GM12878 (cell line): Measurements from ENCODE around the gene GNAL. TPM values are rescaled to one million over a fixed set of nuclear protein-coding genes. Genes with fewer than 3 reads are reported as not detected.
A peak's percentile ranks its signal among the peaks of the same experiment; 100 is the strongest.

Source experiments
- ATF7 ChIP-seq: fragments of 450-650 bp; IDR thresholded peaks from 2 replicates; pipeline ENCODE4 v1.6.1; 2016; ENCODE audit warnings: low read depth, mild to moderate bottlenecking
- CBX3 ChIP-seq: fragments of 200-600 bp; sonication (generic); IDR thresholded peaks from 2 replicates; pipeline ENCODE4 v1.6.1; 2016; ENCODE audit warnings: low read depth, borderline replicate concordance
- CHD4 ChIP-seq: fragments of 200-600 bp; sonication (generic); IDR thresholded peaks from 2 replicates; pipeline ENCODE4 v1.6.1; 2016; ENCODE audit warnings: mild to moderate bottlenecking
- FOS ChIP-seq: IDR thresholded peaks from 3 replicates; pipeline ENCODE4 v1.6.1; 2011; ENCODE audit warnings: borderline replicate concordance; ENCODE audit not compliant: insufficient read length; ENCODE audit errors: extremely low read depth
- HDAC6 ChIP-seq: fragments of 200-600 bp; sonication (generic); IDR thresholded peaks from one replicate; pipeline ENCODE4 v1.8.0; 2017; ENCODE audit warnings: antibody characterized with exemption; ENCODE audit not compliant: unreplicated experiment
- KAT2A ChIP-seq: conservative IDR thresholded peaks from 2 replicates; pipeline ENCODE4 v1.6.1; 2011; ENCODE audit warnings: low read depth, low read length; ENCODE audit not compliant: control insufficient read depth
- NBN ChIP-seq: fragments of 450-650 bp; IDR thresholded peaks from 2 replicates; pipeline ENCODE4 v1.6.1; 2016
- NFYA ChIP-seq: IDR thresholded peaks from 2 replicates; pipeline ENCODE4 v1.6.1; 2011; ENCODE audit warnings: low read depth, mild to moderate bottlenecking, low read length, improper control_type of control experiment, borderline replicate concordance
- PML ChIP-seq: IDR thresholded peaks from 2 replicates; pipeline ENCODE4 v1.6.1; 2012; ENCODE audit warnings: low read length, inconsistent platforms
- RAD51 ChIP-seq: fragments of 450-650 bp; IDR thresholded peaks from 2 replicates; pipeline ENCODE4 v1.6.1; 2016; ENCODE audit warnings: moderate library complexity, mild to moderate bottlenecking, inconsistent platforms
- RUNX3 ChIP-seq: IDR thresholded peaks from 2 replicates; pipeline ENCODE4 v1.6.1; 2012; ENCODE audit warnings: low read length, inconsistent platforms
- SMC3 ChIP-seq: IDR thresholded peaks from 2 replicates; pipeline ENCODE4 v1.6.1; 2011; ENCODE audit warnings: low read length, improper control_type of control experiment, borderline replicate concordance
- SPI1 ChIP-seq: IDR thresholded peaks from 2 replicates; pipeline ENCODE4 v1.6.1; 2011; ENCODE audit warnings: low read depth, mild to moderate bottlenecking, low read length, moderate library complexity, borderline replicate concordance; ENCODE audit not compliant: insufficient read depth
- SREBF1 ChIP-seq: IDR thresholded peaks from 2 replicates; pipeline ENCODE4 v1.6.1; 2012; ENCODE audit warnings: mild to moderate bottlenecking, low read length
- TAF1 ChIP-seq: IDR thresholded peaks from 2 replicates; pipeline ENCODE4 v1.6.1; 2011; ENCODE audit warnings: mild to moderate bottlenecking, low read depth, low read length, borderline replicate concordance
- TCF3 ChIP-seq: IDR thresholded peaks from 2 replicates; pipeline ENCODE4 v1.6.1; 2012; ENCODE audit warnings: low read depth, mild to moderate bottlenecking, low read length, borderline replicate concordance; ENCODE audit not compliant: insufficient read depth
- WRNIP1 ChIP-seq: IDR thresholded peaks from 2 replicates; pipeline ENCODE4 v1.6.1; 2011; ENCODE audit warnings: low read depth, low read length, improper control_type of control experiment, borderline replicate concordance
- ZNF622 ChIP-seq: fragments of 450-650 bp; IDR thresholded peaks from 2 replicates; pipeline ENCODE4 v1.6.1; 2017; ENCODE audit warnings: mild to moderate bottlenecking, inconsistent platforms
- polyA plus RNA-seq, 11 experiments: library from polyadenylated mRNA; depleted of rRNA in 4 of 11; unstranded in 6 of 11; stranded (reverse) in 5 of 11; fragments of >200 nt; fragmentation: Nextera tagmentation in 4 of 11; fragmentation: Illumina TruSeq in 1 of 11; extraction: Ambion mirVana in 4 of 11; extraction: Trizol in 1 of 11; gene quantifications; 1 replicate in 1 of 11; 2 replicates in 10 of 11; pipeline versions ENCODE4 v1.2.1 to v1.2.3, GENCODE V29; 2011 to 2016; ENCODE audit warnings: inconsistent platforms in 2 of 11, missing spikeins in 2 of 11, low read depth in 1 of 11
- total RNA-seq, 4 experiments: library from RNA; depleted of rRNA in 3 of 4; stranded (reverse); fragments of >200 nt in 3 of 4; fragmentation: Illumina TruSeq in 1 of 4; extraction: Trizol in 1 of 4; gene quantifications; 2 replicates each; pipeline versions ENCODE4 v1.2.1 to v1.2.3, GENCODE V29; 2013 to 2021
- TF ChIP-seq, protein P1 (sequence below): fragments of 450-650 bp; IDR thresholded peaks from 2 replicates; pipeline ENCODE4 v1.6.1; 2017; ENCODE audit warnings: mild to moderate bottlenecking, moderate library complexity
- TF ChIP-seq, protein P2 (sequence below): IDR thresholded peaks from 2 replicates; pipeline ENCODE4 v1.6.1; 2011; ENCODE audit warnings: mild to moderate bottlenecking, low read depth, low read length, moderate library complexity; ENCODE audit not compliant: insufficient replicate concordance
- TF ChIP-seq, protein P3 (sequence below): fragments of 450-650 bp; formaldehyde crosslinking; IDR thresholded peaks from 2 replicates; pipeline ENCODE4 v1.4.0; 2020; ENCODE audit warnings: mild to moderate bottlenecking, moderate library complexity

Gene GNAL
- total and polyA plus RNA-seq, 10 of the 15 experiments (the other 5 are each of a cell fraction or from before 2014, with no cell fraction given), result 0.02 to 0.39 (median 0.05) TPM; not detected in 5

DNA sequence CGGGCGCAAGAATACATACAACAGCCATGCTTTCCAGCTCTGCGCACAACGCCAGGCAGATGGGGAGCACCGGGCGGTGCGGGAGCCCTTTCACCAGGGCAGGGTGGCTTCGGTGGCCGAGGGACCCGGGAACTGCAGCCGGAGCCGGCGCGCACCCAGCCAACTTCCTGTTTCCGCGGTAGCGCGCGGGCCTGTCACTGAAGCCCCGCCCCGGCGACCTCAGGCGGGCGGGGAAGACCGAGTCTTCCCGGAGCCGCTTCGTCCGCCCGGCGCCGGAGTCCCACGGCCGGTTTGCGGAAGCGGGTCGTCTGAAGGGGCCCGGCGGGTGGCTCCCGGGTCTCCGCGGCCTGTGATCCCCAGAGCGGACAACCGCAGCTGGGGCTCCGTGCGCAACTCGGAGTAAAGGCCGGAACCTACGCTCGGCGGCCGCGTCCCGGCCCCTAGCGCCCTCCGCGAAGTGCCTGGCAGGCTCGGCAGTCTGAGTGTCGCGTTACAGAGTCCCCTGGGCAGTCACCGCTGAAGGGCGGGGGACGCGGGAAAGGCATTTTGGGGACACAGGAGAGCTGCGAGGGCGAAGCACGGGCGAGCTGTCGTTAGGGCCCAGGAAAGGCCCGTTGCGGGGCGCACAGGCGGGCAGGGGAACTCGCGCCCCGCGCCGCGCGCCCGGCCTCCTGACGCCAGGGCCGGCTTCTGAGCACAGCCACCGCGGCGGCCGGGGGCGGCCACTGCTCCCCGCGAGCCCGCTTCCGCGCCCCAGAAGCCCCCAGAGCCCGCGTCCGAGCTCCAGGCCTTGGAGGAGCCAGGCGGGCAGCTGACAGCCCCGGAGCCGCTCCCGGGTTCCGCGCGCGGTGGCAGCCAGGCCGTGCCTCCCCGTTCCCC is 219.4 kb downstream of the GNAL start, which contains the start of gene MPPE1 (continued):
- TF ChIP-seq, protein P1, sequence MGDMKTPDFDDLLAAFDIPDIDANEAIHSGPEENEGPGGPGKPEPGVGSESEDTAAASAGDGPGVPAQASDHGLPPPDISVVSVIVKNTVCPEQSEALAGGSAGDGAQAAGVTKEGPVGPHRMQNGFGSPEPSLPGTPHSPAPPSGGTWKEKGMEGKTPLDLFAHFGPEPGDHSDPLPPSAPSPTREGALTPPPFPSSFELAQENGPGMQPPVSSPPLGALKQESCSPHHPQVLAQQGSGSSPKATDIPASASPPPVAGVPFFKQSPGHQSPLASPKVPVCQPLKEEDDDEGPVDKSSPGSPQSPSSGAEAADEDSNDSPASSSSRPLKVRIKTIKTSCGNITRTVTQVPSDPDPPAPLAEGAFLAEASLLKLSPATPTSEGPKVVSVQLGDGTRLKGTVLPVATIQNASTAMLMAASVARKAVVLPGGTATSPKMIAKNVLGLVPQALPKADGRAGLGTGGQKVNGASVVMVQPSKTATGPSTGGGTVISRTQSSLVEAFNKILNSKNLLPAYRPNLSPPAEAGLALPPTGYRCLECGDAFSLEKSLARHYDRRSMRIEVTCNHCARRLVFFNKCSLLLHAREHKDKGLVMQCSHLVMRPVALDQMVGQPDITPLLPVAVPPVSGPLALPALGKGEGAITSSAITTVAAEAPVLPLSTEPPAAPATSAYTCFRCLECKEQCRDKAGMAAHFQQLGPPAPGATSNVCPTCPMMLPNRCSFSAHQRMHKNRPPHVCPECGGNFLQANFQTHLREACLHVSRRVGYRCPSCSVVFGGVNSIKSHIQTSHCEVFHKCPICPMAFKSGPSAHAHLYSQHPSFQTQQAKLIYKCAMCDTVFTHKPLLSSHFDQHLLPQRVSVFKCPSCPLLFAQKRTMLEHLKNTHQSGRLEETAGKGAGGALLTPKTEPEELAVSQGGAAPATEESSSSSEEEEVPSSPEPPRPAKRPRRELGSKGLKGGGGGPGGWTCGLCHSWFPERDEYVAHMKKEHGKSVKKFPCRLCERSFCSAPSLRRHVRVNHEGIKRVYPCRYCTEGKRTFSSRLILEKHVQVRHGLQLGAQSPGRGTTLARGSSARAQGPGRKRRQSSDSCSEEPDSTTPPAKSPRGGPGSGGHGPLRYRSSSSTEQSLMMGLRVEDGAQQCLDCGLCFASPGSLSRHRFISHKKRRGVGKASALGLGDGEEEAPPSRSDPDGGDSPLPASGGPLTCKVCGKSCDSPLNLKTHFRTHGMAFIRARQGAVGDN, result peak; percentile 19; the same call in 1 of the 2 replicates
- TF ChIP-seq RUNX3 (peak; percentile 61; the same call in 1 of the 2 replicates), KAT2A (no peak), SREBF1 (no peak), NBN (no peak; the same call in none of the 2 replicates), HDAC6 (peak; percentile 52), SPI1 (peak; percentile 74), CHD4 (no peak), NFYA (no peak), RAD51 (no peak), ATF7 (no peak), SMC3 (no peak), WRNIP1 (no peak), PML (peak; percentile 88), ZNF622 (no peak), TAF1 (peak; percentile 67; the same call in 1 of the 2 replicates), CBX3 (no peak), FOS (no peak), TCF3 (no peak)
- TF ChIP-seq, protein P2, sequence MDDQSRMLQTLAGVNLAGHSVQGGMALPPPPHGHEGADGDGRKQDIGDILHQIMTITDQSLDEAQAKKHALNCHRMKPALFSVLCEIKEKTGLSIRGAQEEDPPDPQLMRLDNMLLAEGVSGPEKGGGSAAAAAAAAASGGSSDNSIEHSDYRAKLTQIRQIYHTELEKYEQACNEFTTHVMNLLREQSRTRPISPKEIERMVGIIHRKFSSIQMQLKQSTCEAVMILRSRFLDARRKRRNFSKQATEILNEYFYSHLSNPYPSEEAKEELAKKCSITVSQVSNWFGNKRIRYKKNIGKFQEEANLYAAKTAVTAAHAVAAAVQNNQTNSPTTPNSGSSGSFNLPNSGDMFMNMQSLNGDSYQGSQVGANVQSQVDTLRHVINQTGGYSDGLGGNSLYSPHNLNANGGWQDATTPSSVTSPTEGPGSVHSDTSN, result no peak
- TF ChIP-seq, protein P3, sequence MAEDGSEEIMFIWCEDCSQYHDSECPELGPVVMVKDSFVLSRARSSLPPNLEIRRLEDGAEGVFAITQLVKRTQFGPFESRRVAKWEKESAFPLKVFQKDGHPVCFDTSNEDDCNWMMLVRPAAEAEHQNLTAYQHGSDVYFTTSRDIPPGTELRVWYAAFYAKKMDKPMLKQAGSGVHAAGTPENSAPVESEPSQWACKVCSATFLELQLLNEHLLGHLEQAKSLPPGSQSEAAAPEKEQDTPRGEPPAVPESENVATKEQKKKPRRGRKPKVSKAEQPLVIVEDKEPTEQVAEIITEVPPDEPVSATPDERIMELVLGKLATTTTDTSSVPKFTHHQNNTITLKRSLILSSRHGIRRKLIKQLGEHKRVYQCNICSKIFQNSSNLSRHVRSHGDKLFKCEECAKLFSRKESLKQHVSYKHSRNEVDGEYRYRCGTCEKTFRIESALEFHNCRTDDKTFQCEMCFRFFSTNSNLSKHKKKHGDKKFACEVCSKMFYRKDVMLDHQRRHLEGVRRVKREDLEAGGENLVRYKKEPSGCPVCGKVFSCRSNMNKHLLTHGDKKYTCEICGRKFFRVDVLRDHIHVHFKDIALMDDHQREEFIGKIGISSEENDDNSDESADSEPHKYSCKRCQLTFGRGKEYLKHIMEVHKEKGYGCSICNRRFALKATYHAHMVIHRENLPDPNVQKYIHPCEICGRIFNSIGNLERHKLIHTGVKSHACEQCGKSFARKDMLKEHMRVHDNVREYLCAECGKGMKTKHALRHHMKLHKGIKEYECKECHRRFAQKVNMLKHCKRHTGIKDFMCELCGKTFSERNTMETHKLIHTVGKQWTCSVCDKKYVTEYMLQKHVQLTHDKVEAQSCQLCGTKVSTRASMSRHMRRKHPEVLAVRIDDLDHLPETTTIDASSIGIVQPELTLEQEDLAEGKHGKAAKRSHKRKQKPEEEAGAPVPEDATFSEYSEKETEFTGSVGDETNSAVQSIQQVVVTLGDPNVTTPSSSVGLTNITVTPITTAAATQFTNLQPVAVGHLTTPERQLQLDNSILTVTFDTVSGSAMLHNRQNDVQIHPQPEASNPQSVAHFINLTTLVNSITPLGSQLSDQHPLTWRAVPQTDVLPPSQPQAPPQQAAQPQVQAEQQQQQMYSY, result no peak
